K562 (cell line): ENCODE data around the gene PRDM10. TPM values are rescaled to one million over a fixed set of nuclear protein-coding genes. Genes with fewer than 3 reads are reported as not detected.

Source experiments
- ARID1B ChIP-seq: fragments of 450-650 bp; IDR thresholded peaks from 2 replicates; pipeline ENCODE4 v1.6.1; 2016; ENCODE audit warnings: antibody characterized with exemption, mild to moderate bottlenecking, inconsistent platforms
- DACH1 ChIP-seq: fragments of 450-650 bp; IDR thresholded peaks from 2 replicates; pipeline ENCODE4 v1.6.1; 2018; ENCODE audit not compliant: partially characterized antibody
- FOXA3 ChIP-seq, 2 experiments: fragments of 450-650 bp in 1 of 2; sonication (generic) in 1 of 2; formaldehyde crosslinking; IDR thresholded peaks in 1 of 2; conservative IDR thresholded peaks in 1 of 2; 2 replicates each; pipeline versions ENCODE4 v1.4.0 to v1.8.0; 2020 to 2022; ENCODE audit warnings: mild to moderate bottlenecking in 2 of 2, missing genetic modification reagents in 1 of 2
- HCFC1 ChIP-seq: IDR thresholded peaks from 2 replicates; pipeline ENCODE4 v1.6.1; 2012; ENCODE audit warnings: low read depth, low read length, improper control_type of control experiment
- HMG20A ChIP-seq: fragments of 450-650 bp; formaldehyde crosslinking; conservative IDR thresholded peaks from 2 replicates; pipeline ENCODE4 v1.4.0; 2020; ENCODE audit warnings: mild to moderate bottlenecking, mixed read lengths
- MECOM ChIP-seq: fragments of 250-450 bp; sonication (Bioruptor Pico); IDR thresholded peaks from 2 replicates; pipeline ENCODE4 v1.8.0; 2022; ENCODE audit warnings: inconsistent platforms
- NELFE ChIP-seq: IDR thresholded peaks from 2 replicates; pipeline ENCODE4 v1.6.1; 2011; ENCODE audit warnings: mild to moderate bottlenecking; ENCODE audit not compliant: insufficient read depth, insufficient read length
- NR4A1 ChIP-seq, 2 experiments: fragments of 250-450 bp in 1 of 2; fragments of 450-650 bp in 1 of 2; sonication (Bioruptor Pico) in 1 of 2; IDR thresholded peaks; 2 replicates each; pipeline versions ENCODE4 v1.4.0 to v1.6.1; 2016 to 2020; ENCODE audit warnings: mild to moderate bottlenecking in 2 of 2, missing compliant biosample characterization in 1 of 2, missing genetic modification characterization in 1 of 2, moderate library complexity in 1 of 2
- RB1 ChIP-seq: fragments of 450-650 bp; IDR thresholded peaks from 2 replicates; pipeline ENCODE4 v1.6.1; 2017; ENCODE audit warnings: low read depth, mild to moderate bottlenecking
- ZNF184 ChIP-seq: sonication (generic); formaldehyde crosslinking; IDR thresholded peaks from 2 replicates; pipeline ENCODE4 v1.5.0; 2020; ENCODE audit warnings: missing genetic modification reagents
- ZNF431 ChIP-seq: sonication (generic); formaldehyde crosslinking; IDR thresholded peaks from 2 replicates; pipeline ENCODE4 v1.8.0; 2022; ENCODE audit warnings: mild to moderate bottlenecking, missing genetic modification reagents
- ZNF778 ChIP-seq: fragments of 450-650 bp; formaldehyde crosslinking; IDR thresholded peaks from 2 replicates; pipeline ENCODE4 v1.4.0; 2020; ENCODE audit warnings: mild to moderate bottlenecking, moderate library complexity
- polyA plus RNA-seq, 8 experiments: library from polyadenylated mRNA; depleted of rRNA in 4 of 8; stranded (reverse) in 5 of 8; unstranded in 3 of 8; fragments of >200 nt; fragmentation: Nextera tagmentation in 2 of 8; fragmentation: Illumina TruSeq in 1 of 8; extraction: Ambion mirVana in 2 of 8; extraction: Trizol in 1 of 8; gene quantifications; 2 replicates each; pipeline versions ENCODE4 v1.2.1 to v1.2.3, GENCODE V29; 2011 to 2014; ENCODE audit warnings: inconsistent platforms in 1 of 8, missing spikeins in 1 of 8
- total RNA-seq, 7 experiments: library from RNA; depleted of rRNA in 6 of 7; stranded (reverse); fragments of >200 nt in 6 of 7; fragmentation: Illumina TruSeq in 2 of 7; extraction: Trizol in 2 of 7; gene quantifications; 2 replicates each; pipeline versions ENCODE4 v1.2.1 to v1.2.3, GENCODE V29; 2011 to 2021; ENCODE audit warnings: low replicate concordance in 1 of 7
- TF ChIP-seq, protein P1 (sequence below), 2 experiments: fragments of 450-650 bp in 1 of 2; IDR thresholded peaks; 2 replicates each; pipeline ENCODE4 v1.6.1; 2011 to 2017; ENCODE audit warnings: low read depth in 2 of 2, antibody characterized with exemption in 1 of 2, borderline replicate concordance in 1 of 2, low read length in 1 of 2, mild to moderate bottlenecking in 1 of 2, mixed read lengths in 1 of 2; ENCODE audit not compliant: control insufficient read depth in 1 of 2
- TF ChIP-seq, protein P2 (sequence below), 2 experiments: IDR thresholded peaks; 2 replicates each; pipeline ENCODE4 v1.6.1; 2012; ENCODE audit warnings: improper control_type of control experiment in 2 of 2, low read depth in 2 of 2, low read length in 2 of 2, borderline replicate concordance in 1 of 2
- TF ChIP-seq, protein P3 (sequence below): fragments of 250-450 bp; sonication (Bioruptor Pico); IDR thresholded peaks from 2 replicates; pipeline ENCODE4 v1.5.0; 2020; ENCODE audit warnings: mild to moderate bottlenecking, borderline replicate concordance
- TF ChIP-seq, protein P4 (sequence below): fragments of 200-400 bp; formaldehyde crosslinking; IDR thresholded peaks from 2 replicates; pipeline ENCODE4 v1.6.1; 2017; ENCODE audit warnings: mild to moderate bottlenecking, low read depth, low read length, moderate library complexity
- TF ChIP-seq, protein P5 (sequence below): fragments of 250-450 bp; sonication (Bioruptor Pico); IDR thresholded peaks from 2 replicates; pipeline ENCODE4 v1.5.0; 2021

PRDM10 gene
- total and polyA plus RNA-seq, 9 of the 15 experiments (the other 6 are each of a cell fraction or from before 2014, with no cell fraction given): 0.89 to 9.3 (median 4.5) TPM

DNA sequence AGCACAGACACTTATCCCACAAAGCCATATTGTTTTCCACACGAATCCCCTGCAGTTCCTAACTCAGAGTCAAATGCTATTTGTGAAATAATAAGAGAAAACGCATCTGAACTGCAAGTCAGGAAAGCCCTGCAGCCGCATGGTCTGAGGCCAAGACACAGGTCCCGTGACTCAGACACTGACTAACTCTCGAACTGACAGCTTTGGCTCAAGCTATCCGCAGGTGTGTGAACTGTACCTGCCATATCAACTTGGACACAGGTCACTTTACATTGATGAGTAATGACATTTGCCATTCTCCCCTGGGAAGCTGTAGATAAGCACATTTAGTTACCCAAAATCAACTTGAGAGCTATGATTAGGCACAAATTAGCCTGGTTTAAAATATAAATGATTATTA lies 72.3 kb downstream of the PRDM10 start (continued):
- TF ChIP-seq, protein P1, sequence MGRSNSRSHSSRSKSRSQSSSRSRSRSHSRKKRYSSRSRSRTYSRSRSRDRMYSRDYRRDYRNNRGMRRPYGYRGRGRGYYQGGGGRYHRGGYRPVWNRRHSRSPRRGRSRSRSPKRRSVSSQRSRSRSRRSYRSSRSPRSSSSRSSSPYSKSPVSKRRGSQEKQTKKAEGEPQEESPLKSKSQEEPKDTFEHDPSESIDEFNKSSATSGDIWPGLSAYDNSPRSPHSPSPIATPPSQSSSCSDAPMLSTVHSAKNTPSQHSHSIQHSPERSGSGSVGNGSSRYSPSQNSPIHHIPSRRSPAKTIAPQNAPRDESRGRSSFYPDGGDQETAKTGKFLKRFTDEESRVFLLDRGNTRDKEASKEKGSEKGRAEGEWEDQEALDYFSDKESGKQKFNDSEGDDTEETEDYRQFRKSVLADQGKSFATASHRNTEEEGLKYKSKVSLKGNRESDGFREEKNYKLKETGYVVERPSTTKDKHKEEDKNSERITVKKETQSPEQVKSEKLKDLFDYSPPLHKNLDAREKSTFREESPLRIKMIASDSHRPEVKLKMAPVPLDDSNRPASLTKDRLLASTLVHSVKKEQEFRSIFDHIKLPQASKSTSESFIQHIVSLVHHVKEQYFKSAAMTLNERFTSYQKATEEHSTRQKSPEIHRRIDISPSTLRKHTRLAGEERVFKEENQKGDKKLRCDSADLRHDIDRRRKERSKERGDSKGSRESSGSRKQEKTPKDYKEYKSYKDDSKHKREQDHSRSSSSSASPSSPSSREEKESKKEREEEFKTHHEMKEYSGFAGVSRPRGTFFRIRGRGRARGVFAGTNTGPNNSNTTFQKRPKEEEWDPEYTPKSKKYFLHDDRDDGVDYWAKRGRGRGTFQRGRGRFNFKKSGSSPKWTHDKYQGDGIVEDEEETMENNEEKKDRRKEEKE (IDR thresholded peaks at IDR 0.05; ENCODE audit: borderline replicate concordance in 1 of 2, control insufficient read depth in 1 of 2, low read depth in 2 of 2, low read length in 1 of 2): no peak
- peak; percentile 61 for TF ChIP-seq ARID1B
- TF ChIP-seq, protein P2, sequence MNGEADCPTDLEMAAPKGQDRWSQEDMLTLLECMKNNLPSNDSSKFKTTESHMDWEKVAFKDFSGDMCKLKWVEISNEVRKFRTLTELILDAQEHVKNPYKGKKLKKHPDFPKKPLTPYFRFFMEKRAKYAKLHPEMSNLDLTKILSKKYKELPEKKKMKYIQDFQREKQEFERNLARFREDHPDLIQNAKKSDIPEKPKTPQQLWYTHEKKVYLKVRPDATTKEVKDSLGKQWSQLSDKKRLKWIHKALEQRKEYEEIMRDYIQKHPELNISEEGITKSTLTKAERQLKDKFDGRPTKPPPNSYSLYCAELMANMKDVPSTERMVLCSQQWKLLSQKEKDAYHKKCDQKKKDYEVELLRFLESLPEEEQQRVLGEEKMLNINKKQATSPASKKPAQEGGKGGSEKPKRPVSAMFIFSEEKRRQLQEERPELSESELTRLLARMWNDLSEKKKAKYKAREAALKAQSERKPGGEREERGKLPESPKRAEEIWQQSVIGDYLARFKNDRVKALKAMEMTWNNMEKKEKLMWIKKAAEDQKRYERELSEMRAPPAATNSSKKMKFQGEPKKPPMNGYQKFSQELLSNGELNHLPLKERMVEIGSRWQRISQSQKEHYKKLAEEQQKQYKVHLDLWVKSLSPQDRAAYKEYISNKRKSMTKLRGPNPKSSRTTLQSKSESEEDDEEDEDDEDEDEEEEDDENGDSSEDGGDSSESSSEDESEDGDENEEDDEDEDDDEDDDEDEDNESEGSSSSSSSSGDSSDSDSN (IDR thresholded peaks at IDR 0.05; ENCODE audit: borderline replicate concordance in 1 of 2, low read depth in 2 of 2, low read length in 2 of 2): no peak
- TF ChIP-seq FOXA3 (CRISPR knock-in tag; conservative IDR thresholded peaks at IDR 0.05 in 1 of 2, IDR thresholded peaks at IDR 0.05 in 1 of 2): no peak
- TF ChIP-seq HMG20A (CRISPR knock-in tag): no peak
- TF ChIP-seq ZNF778: no peak
- TF ChIP-seq NR4A1 (CRISPR knock-in tag; IDR thresholded peaks at IDR 0.05): no peak
- no peak for TF ChIP-seq NR4A1 (tag; IDR thresholded peaks at IDR 0.05)
- TF ChIP-seq MECOM (CRISPR knock-in tag): no peak
- no peak for TF ChIP-seq ZNF184 (CRISPR knock-in tag)
- TF ChIP-seq, protein P3, sequence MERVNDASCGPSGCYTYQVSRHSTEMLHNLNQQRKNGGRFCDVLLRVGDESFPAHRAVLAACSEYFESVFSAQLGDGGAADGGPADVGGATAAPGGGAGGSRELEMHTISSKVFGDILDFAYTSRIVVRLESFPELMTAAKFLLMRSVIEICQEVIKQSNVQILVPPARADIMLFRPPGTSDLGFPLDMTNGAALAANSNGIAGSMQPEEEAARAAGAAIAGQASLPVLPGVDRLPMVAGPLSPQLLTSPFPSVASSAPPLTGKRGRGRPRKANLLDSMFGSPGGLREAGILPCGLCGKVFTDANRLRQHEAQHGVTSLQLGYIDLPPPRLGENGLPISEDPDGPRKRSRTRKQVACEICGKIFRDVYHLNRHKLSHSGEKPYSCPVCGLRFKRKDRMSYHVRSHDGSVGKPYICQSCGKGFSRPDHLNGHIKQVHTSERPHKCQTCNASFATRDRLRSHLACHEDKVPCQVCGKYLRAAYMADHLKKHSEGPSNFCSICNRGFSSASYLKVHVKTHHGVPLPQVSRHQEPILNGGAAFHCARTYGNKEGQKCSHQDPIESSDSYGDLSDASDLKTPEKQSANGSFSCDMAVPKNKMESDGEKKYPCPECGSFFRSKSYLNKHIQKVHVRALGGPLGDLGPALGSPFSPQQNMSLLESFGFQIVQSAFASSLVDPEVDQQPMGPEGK (CRISPR knock-in tag): no peak
- TF ChIP-seq, protein P4, sequence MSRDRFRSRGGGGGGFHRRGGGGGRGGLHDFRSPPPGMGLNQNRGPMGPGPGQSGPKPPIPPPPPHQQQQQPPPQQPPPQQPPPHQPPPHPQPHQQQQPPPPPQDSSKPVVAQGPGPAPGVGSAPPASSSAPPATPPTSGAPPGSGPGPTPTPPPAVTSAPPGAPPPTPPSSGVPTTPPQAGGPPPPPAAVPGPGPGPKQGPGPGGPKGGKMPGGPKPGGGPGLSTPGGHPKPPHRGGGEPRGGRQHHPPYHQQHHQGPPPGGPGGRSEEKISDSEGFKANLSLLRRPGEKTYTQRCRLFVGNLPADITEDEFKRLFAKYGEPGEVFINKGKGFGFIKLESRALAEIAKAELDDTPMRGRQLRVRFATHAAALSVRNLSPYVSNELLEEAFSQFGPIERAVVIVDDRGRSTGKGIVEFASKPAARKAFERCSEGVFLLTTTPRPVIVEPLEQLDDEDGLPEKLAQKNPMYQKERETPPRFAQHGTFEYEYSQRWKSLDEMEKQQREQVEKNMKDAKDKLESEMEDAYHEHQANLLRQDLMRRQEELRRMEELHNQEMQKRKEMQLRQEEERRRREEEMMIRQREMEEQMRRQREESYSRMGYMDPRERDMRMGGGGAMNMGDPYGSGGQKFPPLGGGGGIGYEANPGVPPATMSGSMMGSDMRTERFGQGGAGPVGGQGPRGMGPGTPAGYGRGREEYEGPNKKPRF: no peak
- TF ChIP-seq ZNF431 (CRISPR knock-in tag): no peak
- TF ChIP-seq, protein P5, sequence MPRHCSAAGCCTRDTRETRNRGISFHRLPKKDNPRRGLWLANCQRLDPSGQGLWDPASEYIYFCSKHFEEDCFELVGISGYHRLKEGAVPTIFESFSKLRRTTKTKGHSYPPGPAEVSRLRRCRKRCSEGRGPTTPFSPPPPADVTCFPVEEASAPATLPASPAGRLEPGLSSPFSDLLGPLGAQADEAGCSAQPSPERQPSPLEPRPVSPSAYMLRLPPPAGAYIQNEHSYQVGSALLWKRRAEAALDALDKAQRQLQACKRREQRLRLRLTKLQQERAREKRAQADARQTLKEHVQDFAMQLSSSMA: no peak
- no peak for TF ChIP-seq DACH1
- no peak for TF ChIP-seq NELFE
- no peak for TF ChIP-seq HCFC1
- 0 out of 2 replicates have a peak, but pooled peaks have one; percentile 28 for TF ChIP-seq RB1
